Stimulated activated CD4-positive, alpha-beta T cell treated with anti-CD3 and anti-CD28 coated beads, Interleukin-12 subunit alpha, Interleukin-12 subunit beta, amount 100 ng/mL, for 24 hours (primary cell): ENCODE measurements around the gene TOMM5.

ENCODE experiments used
- DNase-seq, 2 experiments: peaks; one replicate each; pipeline ENCODE4 v3.0.0-alpha.2; 2020; ENCODE audit warnings: low read depth in 2 of 2

Gene TOMM5

DNA sequence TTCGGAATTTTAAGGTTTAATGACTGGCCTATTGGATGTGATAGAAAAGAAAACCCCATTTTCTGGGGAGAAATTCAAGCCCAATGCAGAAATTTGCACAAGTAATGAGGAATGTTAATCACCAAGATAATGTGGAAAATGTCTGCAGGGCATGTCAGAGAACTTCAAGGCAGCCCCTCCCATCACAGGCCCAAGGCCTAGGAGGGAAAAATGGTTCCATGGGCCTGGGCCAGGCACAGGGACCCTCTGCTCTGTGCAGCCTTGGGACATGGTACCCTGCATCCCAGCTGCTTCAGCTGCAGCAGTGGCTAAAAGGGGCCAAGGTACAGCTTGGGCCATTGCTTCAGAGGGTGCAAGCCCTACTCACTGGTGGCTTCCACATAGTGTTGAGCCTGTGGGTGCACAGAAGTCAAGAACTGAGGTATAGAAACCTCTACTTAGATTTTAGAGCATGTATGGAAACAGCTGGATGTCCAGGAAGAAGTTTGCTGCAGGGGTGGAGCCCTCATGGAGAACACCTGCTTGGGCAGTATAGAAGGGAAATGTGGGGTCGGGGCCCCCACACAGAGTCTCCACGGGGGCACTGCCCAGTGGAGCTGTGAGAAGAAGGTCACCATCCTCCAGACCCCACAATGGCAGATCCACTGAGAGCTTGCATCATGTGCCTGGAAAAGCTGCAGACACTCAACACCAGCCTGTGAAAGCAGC lies 28.4 kb downstream of the TOMM5 start:
- no peak for DNase-seq

DNA sequence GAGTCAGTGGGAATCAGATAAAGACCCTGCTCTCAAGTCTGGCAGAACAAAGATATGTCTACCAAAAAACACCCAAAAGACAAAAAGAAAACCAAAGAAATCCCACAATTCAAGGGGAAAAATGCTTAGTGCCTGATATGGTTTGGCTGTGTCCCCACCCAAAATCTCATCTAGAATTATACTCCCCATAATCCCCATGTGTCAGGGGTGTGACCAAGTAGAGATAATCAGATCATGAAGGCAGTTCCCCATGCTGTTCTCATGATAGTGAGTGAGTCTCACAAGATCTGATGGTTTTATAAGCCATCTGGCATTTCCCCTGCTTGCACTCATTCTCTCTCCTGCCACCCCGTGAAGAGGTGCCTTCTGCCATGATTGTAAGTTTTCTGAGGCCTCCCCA lies 29.6 kb downstream of the TOMM5 start:
- no peak for DNase-seq

DNA sequence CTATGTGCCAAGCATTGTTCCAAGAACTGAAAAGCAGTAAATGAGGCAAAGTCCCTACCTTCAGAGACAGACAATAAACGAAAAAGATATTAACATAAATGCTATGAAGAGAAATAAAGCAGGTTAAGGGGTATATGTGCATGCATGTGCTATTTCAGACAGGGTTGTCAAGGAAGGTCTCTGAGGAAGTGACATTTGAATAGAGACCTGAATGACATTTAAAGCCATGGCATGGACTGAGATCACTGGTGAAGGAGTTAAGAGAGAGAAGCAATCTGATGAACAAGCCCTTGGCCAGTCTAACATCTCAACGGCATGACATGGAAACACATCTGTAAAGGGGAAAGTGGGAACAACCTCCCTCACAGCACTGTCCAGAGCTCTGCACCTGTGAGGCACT lies 30.7 kb downstream of the TOMM5 start:
- no peak for DNase-seq

DNA sequence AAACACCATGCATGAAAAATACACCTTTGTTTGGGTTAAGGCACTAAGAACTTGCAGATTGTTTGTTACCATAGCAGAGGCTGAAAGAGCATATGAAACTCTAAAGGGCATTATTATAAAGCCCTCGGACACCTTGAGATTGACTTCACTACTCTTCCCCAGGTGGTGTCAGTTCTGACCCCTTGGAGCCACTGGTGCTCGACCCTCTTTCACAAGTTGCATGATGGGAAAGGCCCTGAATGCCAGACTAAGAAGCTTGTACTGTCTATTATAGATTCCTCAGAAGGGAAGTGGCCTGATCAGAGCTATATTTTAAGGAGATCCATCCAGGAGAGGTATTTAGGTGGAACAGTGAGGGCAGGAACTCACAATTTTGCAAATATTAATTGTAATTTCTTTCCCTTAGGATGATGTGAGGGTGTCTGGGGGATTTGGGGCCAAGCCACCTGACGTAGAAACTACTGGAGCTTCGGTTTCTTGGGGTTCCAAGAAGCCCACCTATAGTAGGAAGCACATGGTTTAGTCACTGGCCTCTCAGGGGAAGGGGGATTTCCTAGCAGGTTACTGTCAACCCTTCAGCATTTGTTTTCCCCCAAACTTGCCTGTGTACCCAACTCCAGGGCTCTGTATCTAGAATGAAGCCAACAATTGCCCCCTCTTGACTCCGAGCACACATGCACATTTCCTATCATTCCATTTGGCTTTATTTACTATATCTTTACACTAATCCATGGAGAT lies 32.4 kb downstream of the TOMM5 start:
- no peak for DNase-seq

DNA sequence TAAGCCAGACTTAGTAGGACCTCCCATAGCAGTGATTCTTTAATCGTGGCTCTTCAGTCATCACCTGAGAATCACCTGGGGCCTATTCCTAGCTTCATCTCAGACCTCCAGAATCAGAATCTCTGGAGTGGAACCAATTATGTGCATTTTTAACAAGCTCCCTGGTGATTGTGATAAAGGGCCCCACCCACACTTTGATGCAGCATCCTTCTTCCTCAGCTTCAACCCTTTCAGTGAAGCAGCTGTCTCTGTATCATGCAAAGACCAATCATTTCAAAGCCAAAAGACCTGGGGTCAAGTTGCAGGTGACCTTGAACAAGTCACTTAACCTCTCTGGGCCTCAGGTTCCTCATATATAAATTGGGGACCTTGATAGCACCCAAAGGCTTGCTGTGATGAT lies 33.3 kb downstream of the TOMM5 start:
- DNase-seq = no peak

DNA sequence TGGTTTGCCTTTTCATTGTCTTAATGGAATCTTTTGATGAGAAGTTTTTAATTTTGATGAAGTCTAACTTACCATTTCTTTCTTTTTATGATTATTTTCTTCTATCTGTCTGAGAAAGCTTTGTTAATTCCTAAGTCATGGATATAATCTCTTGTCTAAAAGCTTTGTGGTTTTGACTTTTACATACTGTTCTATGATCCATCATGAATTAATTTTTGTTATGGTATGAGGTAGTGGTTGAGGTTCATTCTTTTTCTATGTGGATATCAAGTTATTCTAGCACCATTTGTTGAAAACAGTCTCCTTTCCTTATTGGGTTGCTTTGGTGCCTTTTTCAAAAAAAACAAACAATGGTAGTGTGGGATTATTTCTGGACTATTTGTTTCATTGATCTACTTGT lies 36.6 kb downstream of the TOMM5 start:
- no peak for DNase-seq

DNA sequence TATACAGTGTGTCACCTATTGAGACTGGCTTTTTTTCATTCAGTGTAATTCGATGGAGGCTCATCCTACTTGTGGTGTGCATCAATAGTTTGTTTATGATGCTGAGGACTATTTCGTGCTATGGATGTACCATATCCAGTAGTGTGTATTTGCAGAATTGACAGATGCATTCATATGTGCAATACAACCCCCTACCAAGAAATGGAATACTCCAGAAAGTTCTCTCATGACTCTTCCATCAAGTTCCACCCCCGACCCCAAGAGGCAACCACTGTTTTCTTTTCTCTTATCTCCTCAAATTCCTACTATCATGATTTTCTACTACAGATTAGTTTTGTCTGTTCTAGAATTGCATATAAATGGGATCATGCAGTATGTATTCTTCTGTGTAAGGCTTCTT lies 38.1 kb downstream of the TOMM5 start:
- no peak for DNase-seq

DNA sequence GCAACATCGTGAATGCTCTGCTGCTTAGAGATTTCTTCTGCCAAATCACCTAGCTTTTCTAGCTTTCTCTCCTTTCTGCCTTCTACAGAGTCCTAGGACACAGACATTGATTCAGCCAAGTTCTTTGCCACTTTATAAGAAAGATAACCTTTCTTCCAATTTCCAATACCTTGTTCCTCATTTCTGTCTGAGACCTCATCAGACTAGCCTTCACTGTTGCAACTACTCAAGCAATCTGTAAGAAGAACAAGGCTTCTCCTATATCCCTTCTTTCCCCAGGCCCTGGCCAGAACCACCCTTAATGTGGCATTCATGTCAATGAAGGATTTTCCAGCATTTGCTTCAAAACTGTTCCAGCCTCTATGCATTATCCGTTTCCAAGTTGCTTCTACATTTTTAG lies 40.5 kb downstream of the TOMM5 start:
- no peak for DNase-seq

DNA sequence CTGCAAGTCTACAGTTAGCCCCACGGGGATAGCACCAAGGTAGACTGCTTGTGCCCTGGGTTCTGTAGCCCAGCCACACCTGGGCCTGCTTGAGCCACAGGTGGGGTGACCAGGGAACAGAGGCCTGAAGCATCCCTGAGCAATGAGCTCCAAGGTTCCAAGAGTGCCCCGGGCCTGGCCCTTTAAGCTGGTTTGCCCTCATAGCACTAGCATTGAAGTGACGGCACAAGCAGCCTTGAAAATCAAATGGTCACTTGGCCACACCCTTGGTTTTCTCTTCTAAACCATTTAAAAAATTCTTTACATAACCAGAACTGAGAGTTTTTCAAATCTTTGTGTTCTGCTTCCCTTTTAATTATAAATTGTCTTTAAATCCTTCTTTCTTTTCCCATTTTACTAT lies 40.9 kb downstream of the TOMM5 start:
- DNase-seq = no peak

DNA sequence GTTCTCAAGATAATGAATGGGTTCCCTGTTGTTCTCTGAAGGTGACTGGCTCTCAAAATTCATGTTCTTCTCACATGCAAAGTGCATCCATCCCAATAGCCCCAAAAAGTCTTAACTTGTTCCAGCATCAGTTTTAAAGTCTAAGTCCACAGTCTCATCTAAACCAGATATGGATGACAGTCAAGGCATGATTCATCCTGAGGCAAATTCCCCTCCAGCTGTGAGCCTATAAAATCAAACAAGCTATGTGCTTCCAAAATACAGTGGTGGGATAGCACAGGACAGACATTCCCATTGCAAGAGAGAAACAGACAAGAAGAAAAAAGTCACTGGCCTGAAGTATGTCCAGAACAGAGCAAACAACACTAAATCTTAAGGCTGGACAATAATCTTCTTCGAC lies 41.6 kb downstream of the TOMM5 start:
- no peak for DNase-seq

DNA sequence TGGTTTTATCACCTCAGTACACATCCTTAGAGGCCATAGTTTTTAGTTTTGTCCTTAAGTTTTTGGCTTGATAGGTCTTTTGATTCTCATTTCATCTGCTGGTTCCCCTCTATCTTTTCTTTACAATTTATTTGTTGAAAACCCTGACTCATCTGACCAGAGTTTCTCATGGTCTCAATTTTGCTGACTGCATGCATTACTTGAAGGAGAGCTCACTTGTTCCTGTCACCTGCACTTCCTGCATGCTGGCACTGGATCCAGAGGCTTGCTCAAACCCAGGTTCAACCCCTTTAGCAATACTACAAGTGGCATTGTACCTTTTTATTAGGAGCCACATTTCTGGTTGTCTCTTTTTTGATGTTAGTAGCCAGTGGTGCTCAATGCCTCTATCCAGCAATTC lies 42.9 kb downstream of the TOMM5 start:
- no peak for DNase-seq

DNA sequence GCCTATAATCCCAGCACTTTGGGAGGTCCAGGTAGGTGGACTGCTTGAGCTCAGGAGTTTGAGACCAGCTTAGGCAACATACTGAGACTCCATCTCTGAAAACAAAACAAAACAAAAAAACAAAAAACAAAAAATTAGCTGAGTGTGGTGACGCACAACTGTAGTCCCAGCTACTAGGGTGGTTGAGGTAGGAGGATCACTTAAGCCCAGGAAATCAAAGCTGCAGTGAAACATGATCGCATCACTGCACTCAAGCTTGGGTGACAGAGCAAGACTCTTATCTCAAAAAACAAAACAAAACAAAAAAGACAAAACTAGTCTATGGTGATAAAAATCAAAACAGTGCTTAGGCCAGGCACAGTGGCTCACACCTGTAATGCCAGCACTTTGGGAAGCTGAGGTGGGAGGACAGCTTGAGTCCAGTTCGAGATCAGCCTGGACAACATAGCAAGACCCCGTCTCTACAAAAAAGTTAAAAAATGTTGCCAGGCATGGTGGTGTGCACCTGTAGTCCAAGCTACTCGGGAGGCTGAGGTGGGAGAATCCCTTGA lies 45.0 kb downstream of the TOMM5 start:
- DNase-seq = no peak

DNA sequence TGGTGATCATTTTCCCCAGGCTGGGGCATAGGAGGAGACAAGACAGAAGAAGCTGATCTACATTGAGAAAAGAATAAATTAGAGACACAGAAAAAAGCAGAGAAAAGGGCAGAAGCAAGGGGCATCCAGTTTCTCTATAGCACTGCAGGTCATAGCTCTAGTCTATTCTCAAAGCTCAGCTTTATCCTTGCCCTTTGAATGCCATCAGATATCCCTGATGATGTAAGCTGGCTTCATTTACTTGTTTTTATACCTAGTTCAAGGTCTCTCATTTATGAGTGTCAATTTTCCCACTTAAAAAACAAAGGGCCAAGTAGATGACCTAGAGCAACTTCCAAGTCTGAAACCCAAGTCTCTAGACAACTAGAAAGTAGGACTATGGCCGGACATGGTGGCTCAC lies 48.9 kb downstream of the TOMM5 start:
- no peak for DNase-seq

DNA sequence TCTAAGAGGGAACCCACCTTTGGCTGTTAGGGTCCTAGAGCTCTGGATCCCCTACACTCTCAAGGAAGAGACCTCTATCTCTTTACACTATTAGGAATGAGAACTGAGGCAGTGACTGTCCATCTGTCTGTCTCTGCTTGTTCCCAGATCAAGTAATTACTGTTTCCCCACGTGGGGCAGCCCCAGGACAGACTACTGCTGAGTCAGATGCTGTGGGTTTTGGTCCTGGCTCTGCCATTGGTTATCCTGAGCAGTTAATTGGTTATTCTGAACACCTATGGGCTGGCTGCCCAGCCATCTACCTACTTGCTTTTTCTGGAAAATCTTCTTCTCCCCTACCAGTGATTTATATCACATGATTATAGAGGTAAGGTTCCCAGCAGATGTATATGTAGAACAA lies 49.5 kb downstream of the TOMM5 start:
- no peak for DNase-seq

DNA sequence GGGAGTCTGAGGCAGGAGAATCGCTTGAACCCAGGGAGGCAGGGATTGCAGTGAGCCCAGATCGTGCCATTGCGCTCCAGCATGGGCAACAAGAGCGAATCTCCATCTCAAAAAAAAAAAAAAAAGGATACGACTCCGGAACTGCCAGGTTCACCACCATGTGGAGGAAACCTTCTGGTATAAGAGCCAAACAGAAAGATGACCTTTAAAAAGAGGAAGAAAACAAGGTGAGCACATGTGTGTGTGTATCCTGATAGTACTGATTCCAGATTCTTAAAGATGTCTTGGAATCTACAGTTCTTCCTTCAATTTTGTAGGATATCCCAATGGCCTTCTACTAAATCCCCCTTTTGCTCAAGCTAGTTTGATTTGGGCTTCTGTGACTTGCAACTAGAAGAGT lies 49.9 kb downstream of the TOMM5 start:
- DNase-seq = no peak

DNA sequence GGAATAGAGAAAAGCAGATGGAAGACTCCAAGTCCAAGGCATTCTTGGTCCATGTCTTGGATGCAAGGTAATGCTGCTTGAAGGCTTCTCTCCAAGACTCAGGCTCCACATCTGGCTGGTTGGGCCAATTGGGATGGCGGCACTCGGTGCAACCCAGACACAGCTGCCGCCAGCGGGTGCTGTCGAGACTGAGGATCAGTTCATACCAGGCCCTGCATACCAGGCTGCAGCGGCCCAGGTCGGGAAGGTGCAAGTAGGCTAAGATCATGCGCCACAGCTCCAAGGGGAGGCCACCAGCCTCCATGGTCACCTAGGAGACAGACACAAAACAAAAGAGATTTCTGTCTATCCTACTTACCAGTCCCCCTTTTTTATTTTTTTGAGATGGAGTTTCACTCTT lies 50.9 kb downstream of the TOMM5 start:
- no peak for DNase-seq

DNA sequence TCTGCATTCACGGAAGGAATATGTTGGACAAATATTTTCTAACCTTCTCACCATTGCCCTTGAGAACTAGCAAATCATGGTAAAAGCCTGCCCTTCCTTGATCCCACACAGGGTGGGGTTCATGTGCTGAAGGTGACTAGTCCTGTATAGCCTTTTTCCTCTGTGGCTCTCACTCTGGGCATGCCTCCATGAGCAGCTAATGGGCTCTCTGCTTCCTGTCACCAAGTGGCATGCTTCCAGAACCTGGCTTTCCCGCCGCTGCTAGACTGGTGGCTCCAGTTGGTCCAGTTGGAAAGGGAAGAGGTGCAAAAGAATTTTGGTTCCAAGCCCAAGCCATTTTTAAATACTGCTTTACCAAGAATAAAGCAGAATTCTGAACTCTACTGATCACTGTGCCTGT lies 51.8 kb downstream of the TOMM5 start:
- DNase-seq = no peak

DNA sequence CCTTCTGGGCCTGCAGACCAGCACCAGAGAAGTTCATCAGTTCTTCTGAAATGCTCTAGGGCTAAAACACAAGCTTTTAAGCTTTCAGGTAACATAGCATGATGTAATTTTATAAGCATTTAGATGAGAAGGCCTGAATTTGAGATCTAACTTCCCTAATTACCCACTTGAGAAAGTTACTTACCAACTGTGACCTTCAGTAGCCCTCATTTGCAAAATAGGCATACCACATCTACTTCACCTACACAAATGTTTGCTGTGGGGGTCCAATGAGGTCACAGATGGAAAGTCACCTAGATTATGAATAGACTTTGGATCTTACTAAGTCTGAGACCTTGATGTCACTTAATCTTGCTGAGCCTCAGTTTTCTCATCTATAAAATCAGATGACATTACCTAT lies 52.8 kb downstream of the TOMM5 start:
- no peak for DNase-seq
